Activated effector memory CD4-positive, alpha-beta T cell treated with anti-CD3 and anti-CD28 coated beads, Interleukin-2, amount 50 U/mL, for 16 hours (primary cell): ENCODE results near the gene GPR173.
A peak's percentile ranks its signal among the peaks of the same experiment; 100 is the strongest.

Source experiments
- DNase-seq: peaks from one replicate; pipeline ENCODE4 v3.0.0-alpha.2; 2020

The GPR173 gene

DNA sequence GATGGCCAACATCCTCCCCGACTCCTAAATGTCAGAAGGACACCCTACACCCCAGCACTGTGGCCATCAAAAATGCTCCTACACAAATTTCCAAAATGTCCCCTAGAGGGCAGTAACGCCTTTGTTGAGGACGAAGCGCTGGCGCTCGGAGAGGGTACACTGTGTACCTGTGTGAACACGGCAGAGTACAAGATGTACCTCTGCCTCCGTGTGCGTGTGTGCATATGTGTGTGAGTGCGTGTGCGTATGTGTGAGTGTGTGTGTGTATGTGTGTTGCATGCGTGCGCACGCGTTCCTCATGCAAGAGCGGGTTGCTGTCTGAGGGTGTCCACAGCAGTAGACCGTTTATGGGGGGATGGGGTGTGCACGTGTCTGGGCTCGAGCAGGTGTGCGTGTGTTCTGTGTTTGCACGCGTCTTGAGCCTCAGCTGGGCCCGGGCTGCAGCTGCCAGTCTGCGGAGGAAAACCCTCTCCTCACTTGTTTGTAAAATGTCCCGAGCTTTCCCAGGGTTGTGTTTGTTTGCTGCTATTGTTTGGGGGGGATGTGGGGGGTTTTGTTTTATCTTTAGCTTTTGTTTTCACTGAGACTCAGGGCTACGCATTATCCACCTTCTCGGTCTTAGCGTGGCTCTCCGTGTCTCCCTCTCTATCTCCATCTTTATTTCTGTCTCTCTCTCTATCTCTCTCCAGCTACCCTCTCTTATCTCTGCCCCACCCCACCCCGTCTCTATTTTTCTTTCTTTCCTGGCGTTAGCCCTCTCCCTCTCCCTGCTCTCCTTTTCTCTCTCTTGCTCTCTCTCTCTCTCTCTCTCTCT, 23.2 kb downstream of the GPR173 start:
- peak; percentile 85 for DNase-seq

GRCh38 chrX:53072418-53073114, 24.0 kb downstream of the GPR173 start:
- DNase-seq: no peak

GRCh38 chrX:53073115-53073586, 24.6 kb downstream of the GPR173 start:
- DNase-seq: no peak

GRCh38 chrX:53075011-53075410, 26.4 kb downstream of the GPR173 start:
- no peak for DNase-seq

- no peak for DNase-seq
These were observed 28.1 kb downstream of the GPR173 start for GRCh38 chrX:53076671-53077070.

DNA sequence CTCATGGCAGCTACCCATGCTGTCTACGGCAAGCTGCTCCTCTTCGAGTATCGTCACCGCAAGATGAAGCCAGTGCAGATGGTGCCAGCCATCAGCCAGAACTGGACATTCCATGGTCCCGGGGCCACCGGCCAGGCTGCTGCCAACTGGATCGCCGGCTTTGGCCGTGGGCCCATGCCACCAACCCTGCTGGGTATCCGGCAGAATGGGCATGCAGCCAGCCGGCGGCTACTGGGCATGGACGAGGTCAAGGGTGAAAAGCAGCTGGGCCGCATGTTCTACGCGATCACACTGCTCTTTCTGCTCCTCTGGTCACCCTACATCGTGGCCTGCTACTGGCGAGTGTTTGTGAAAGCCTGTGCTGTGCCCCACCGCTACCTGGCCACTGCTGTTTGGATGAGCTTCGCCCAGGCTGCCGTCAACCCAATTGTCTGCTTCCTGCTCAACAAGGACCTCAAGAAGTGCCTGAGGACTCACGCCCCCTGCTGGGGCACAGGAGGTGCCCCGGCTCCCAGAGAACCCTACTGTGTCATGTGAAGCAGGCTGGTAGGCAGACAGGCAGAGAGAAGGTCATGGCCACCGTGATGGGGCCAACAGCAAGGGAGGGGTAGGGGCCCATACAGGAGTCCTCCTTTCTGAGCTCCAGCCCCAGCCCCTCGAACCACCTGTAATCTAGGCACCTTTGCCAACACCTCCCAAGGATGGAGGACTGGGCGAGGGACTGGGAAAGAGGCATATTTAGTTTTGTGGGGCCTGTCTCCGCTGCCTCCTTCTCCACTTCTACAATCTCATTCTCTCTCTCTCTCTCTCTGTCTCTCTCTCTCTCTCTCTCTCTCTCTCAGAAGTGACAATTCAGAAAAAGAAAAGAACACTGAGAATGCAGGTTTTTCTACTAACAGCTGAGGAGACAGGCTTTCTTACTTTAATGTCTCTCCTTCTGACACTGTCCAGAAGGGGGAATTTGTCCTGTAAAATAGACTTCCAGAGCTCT, 28.9 kb downstream of the GPR173 start:
- DNase-seq: no peak

DNA sequence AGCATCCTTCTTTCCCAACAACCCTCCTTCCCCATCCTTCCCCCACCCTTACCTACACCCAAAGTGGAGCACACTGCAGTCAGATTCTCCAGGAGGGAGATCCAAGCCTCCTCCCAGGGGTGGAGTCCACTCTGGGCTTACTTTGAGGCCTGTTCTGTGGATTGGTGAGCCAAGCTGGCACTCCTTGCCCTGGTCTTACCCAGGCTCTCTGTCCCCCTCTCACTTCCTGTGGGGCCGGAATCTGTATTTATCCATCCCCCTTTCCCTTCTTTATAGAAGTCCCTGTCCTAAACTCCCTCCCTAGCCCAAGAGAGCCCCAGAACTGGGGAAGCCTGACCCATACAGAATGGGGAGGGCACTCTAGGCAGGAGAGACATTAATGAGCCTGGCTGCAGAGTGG, 30.4 kb downstream of the GPR173 start:
- DNase-seq: no peak

DNA sequence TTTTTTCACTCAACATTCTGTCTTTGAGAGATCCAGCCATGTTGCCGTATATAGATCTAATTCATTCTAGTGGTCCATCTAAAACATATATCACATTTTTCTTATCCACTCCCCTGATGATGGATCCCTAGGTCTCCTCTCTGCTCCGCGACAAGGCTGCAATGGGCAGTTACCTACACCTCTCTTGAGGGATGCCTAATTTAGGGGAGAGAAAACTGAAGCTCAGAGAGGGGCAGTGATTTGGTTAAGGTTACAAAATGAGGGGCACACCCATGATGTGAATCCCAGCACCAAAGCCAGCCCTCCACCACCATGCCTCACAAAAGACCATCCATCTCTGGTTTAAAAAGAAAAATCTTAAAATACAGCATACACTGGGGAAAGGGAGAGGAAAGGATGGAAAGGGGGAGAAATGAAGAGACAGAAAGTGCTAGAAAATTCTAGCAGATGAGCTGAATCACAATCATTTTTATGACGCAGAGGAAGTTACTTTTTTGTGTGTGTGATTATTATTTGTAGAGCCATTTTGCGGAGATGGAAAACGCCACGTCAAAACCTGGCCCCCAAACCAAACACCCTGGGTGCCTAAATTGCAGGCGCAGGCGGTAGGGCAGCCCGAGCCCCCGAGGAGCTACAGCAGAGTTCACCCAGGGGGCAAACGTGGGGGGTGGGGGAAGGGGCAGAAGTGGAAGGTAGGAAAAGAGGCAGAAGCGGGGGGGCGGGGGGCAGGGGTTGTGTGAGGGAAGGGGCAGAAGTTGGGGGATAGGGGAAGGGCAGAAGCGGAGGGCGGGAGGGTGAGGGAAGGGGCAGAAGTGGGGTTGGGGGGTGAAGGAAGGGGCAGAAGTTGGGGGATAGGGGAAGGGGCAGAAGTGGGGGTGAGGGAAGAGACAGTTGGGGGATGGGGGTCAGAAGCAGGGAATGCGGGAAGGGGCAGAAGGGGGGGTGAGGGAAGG, 32.3 kb downstream of the GPR173 start:
- peak; percentile 72 for DNase-seq

DNA sequence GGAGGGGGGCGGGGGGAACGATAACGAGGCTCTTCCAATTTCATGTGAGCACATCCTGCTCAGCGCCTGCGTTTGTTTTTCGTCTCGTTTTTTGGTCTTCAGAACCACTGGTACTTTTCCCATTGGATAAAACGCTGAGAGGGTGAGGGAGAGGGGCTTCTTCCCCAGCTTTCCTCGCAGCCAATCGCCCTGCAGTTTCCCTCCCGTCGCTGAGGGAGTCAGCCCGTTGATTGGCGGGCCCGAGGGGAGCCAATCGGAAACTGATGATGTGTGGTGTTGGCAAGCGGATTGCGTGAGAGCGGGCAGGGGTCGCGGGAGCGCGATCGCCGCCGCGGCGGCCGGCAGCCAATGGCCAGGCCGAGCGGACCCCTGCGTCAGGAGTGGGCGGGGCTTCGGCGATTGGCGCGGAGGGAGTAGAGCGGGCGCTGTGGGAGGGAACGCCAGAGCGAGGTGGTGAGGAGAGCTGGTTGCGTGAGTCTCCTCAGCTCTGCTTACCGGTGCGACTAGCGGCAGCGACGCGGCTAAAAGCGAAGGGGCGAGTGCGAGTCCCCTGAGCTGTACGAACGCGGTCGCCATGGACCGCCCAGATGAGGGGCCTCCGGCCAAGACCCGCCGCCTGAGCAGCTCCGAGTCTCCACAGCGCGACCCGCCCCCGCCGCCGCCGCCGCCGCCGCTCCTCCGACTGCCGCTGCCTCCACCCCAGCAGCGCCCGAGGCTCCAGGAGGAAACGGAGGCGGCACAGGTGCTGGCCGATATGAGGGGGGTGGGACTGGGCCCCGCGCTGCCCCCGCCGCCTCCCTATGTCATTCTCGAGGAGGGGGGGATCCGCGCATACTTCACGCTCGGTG, 33.6 kb downstream of the GPR173 start, which contains the start of gene TSPYL2:
TSS of gene TSPYL2 (plus strand) at position 443 of the 848 bp plus-strand sequence. CDS start at position 575, 132 bp downstream.
- peak; percentile 97 for DNase-seq

GRCh38 chrX:53082773-53083616, 34.4 kb downstream of the GPR173 start:
- DNase-seq: no peak

DNA sequence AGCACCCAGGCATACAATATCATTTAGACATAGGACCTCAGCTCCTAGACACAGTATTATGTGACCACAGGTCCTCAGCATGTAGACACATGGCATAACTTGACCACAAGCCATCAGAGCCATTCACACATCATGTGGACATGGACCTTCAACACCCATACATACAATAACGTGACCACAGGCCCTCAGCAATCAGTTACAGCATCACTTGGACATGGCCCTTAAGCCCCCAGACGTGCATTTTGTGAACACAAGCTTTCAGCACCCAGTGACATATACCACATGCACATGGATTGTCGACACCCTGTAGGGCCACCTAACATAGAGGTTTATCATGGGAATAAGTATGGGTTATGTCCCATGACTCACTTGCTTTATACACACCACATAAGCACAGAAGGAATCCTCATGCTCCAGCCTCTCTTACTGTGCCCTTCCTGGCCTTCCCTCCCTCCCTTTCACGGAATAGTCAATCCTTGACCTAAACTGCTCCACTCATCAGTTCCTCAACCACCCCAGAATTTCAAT, 35.5 kb downstream of the GPR173 start:
- no peak for DNase-seq

GRCh38 chrX:53084863-53085262, 36.3 kb downstream of the GPR173 start:
- no peak for DNase-seq

- no peak for DNase-seq
These were observed 37.2 kb downstream of the GPR173 start for GRCh38 chrX:53085661-53086229.

- no peak for DNase-seq
These were observed 37.9 kb downstream of the GPR173 start for GRCh38 chrX:53086464-53086863.

GRCh38 chrX:53087388-53087831, 38.8 kb downstream of the GPR173 start:
- no peak for DNase-seq

GRCh38 chrX:53088136-53088974, 39.8 kb downstream of the GPR173 start:
- DNase-seq: peak; percentile 93

GRCh38 chrX:53089224-53089842, 40.7 kb downstream of the GPR173 start:
- peak; percentile 75 for DNase-seq
